Stimulated activated naive CD4-positive, alpha-beta T cell (primary cell): Measurements from ENCODE around the gene JMJD6.
A peak's percentile ranks its signal among the peaks of the same experiment; 100 is the strongest.
"Not testable (repeated sequence)": the region's sequence is repeated elsewhere in the genome, so short reads cannot be mapped to it uniquely, and the experiment has no call there.

Experiments
- DNase-seq, 6 experiments: peaks; one replicate each; lab custom pipeline; 2025; lab: John Stamatoyannopoulos, UW

JMJD6 gene

DNA sequence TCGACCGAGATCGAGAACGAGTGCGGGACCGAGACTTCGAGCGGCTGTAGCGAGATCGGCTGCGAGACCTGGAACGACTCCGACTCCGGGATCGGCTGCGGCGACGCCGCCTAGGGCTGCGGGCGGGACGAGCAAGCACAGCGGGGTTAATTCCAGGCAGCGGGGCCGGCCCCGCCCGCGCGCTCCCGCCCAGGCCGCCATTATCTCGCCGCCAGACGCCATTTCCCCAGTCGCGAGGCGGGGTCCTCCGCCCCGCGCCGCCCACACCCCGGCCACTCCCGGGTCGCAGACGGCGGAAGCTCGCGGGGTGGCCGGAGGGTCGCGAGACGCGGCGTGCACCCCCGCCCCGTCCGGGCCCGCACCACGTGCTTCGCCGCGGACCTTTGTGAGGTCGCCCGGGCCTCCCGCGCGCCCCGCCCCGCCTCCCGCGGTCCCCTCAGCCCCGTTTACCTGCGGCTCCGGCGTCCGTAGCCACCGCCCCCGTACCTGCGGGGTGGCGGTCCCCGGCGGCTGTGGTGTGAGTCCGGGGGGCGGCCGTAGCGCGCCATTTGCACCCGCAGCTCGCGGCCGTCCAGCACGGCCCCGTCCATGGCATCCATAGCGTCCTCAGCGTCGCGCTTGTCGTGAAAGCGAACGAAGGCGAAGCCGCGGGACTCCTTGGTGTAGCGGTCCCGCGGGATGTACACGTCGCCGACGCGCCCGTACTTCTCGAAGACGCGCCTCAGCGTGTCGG lies 10.1 kb upstream of the JMJD6 start:
- DNase-seq, result peak; percentile 56 to 77 (median 63)

DNA sequence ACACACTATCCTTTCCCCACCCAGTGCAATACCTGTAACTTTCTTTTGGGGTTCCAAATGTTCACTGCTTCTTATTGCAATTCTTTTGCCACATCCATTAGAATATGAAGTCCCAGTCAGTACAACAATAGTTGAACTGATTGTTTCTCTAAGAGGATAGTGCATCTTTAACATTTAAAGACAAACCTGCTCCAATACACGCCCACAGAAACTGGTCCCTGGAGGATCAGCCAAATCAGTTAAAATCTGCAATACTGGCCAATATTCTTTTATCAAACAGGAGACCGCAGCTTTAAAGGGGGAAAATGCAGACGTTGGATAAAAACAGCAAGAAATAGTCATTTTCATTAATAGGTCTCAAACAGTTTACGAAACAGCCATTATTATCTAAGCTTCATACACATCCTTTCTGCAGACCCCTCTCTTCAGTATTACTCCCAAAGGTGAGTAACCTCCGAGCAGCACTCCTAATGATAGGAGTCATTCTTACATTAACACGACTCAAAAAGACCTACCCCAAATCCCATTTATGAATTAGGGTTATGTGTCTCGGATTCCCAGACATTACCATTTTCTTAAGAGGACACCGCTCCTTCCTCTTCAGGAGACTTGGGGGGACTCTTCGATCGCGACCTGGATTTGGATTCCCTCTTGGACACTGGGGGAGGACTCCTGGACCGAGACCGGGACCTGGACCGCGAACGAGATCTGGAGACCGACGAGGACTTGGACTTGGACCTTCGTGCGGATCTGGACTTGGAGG lies 9.4 kb upstream of the JMJD6 start:
- peak in 1 of 6 experiments; percentile 44 for DNase-seq

DNA sequence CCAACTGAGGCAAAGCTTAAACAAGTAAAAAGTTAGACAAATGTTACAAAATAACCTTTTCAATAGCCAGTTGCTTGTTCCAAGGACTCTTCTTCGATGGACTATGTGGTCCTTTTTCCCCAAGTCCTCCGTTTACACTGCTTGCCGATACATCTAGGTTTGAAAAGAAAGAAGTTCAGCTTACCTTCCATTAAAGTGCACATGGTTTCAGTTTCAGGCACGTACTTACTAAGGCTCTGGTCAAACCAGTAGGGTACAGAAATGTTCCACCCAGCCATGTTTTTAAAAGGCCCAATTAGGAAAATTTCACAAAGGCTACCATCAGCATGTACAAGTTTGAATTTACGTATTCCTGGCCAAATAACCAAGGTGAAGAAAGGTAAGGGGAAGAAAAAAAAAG lies 8.6 kb upstream of the JMJD6 start:
- peak in 2 of 6 experiments; percentile 27 to 29 for DNase-seq

DNA sequence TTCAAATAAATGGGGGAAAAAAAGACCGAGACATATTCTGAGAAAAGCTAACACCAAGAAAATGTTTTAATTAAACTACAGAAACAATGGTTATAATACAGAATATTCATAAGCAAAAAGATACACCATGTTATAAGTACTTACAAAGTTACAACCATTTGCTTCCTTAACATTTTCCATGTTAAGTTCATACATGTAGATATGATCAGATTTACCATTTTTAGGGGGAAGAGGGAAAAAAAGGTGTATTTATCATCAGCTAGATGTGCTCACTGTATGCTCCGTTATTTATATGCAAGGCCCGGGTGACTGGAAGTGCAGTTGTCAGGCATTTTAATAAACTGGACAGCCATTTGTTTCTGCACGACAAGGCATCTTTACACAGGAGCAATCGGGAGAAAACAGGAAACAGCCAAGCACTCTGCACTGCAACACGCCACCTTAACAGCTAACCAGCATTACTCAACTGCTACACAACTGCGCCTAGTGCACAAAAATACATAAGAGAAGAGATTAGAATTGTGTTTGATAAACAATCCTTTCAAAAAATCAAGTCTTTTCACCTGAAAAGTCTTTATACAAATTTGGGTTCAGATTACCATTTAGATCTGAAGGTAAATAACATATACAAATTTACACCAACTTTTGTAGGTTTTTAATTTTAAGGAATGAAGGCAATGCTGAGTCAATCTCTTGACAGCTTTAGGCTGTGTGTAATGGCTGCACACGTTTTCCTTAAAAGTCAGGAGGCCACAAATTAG lies 7.9 kb upstream of the JMJD6 start:
- DNase-seq, result peak in 1 of 6 experiments; percentile 27

DNA sequence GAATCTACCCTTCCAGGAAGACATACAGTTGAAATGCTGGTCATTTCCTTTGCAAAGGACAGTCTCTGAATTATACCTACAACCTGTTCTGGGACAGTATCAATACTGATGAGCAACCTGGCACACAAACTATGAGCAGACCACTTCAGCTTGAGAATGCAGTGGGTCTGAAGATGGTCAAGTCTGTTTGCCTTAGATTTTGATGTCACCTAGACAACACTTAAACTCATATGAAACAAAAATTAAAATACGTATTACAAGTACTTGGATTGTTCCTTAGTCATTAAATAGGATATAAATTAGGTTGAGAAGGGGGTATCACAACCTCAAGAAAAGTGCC lies 7.2 kb upstream of the JMJD6 start:
- no peak for DNase-seq

DNA sequence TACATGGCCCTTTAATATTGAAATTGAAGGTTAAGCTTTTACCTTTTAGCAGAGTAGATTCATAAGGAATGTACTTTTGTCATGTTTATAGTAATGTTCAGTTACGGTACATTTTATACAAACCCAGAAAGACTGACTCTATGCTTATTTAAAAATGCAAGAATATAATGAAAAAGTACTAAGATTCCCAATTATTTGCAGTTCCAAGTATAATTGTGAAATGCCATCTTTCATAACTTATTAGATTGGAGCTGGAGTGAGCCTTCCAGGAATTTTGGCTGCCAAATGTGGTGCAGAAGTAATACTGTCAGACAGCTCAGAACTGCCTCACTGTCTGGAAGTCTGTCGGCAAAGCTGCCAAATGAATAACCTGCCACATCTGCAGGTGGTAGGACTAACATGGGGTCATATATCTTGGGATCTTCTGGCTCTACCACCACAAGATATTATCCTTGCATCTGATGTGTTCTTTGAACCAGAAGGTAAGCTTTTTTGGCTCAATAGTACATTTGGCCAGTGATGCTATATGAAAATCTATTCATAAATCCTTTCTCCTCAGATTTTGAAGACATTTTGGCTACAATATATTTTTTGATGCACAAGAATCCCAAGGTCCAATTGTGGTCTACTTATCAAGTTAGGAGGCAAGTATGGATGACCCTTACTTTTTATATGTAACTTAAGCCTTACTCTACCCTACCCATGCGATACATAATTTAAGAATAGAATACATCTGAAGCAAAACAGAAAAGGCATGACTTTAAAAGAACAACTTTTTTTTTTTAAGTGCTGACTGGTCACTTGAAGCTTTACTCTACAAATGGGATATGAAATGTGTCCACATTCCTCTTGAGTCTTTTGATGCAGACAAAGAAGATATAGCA lies 6.6 kb upstream of the JMJD6 start:
- DNase-seq, result no peak

DNA sequence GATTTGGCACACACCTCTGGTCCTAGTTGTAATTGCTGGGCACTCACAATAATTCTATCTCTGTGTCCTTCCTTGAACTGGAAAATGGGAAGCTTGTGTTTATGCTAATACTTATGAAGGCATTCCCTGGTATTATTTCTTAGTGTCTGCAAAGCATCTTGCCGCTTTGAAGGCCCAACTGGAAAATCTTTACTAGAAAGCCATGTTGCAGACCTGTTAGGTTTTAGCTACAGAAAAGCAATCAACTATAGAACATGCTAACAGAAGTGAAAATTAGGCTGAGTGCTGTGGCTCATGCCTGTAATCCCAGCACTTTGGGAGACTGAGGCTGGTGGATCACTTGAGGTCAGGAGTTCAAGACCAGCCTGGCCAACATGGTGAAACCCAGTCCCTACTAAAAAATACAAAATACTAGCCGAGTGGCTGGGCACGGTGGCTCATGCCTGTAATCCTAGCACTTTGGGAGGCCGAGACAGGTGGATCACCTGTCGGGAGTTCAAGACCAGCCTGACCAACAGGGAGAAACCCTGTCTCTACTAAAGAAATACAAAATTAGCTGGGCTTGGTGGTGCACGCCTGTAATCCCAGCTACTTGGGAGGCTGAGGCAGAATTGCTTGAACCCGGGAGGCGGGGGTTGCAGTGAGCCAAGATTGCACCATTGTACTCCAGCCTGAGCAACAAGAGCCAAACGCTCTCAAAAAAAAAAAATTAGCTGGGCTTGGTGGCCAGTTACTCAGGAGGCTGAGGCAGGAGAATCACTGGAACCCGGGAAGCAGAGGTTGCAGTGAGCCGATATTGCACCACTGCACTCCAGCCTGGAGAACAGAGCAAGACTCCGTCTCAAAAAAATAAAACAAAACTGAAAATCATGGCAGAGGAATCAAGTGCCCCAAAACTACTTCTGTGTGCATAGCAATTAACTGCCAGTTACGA lies 5.7 kb upstream of the JMJD6 start:
- DNase-seq, result not testable (repeated sequence)

DNA sequence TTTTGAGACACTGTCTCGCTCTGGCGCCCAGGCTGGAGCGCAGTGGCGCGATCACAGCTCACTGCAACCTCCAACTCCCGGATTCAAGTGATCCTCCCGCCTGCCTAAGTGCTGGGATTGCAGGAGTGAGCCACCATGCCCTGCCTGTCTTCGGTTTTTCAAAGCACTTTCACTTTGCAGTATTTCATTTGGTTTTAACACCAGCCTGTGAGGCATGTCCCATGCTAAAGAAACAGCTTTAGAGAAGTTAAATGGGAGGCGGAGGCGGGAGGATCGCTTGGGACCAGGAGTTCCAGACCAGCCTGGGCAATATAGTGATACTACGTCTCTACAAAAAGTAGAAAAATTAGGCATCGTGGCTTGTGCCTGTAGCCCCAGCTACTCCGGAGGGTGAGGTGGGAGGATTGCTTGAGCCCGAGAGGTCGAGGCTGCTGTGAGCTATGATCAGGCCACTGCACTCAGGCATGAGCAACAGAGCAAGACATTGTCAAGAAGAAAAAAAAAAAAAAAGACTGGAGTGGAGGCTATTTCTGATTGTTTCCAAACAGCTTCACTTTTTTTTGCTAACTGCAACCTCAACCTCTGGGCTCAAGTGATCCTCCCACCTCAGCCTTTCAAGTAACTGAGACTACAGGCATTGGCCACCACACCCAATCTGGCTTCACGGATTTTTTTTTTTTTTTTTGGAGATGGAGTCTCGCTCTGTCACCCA lies 1.5 kb upstream of the JMJD6 start:
- peak in 2 of 6 experiments; percentile 23 to 46 for DNase-seq

DNA sequence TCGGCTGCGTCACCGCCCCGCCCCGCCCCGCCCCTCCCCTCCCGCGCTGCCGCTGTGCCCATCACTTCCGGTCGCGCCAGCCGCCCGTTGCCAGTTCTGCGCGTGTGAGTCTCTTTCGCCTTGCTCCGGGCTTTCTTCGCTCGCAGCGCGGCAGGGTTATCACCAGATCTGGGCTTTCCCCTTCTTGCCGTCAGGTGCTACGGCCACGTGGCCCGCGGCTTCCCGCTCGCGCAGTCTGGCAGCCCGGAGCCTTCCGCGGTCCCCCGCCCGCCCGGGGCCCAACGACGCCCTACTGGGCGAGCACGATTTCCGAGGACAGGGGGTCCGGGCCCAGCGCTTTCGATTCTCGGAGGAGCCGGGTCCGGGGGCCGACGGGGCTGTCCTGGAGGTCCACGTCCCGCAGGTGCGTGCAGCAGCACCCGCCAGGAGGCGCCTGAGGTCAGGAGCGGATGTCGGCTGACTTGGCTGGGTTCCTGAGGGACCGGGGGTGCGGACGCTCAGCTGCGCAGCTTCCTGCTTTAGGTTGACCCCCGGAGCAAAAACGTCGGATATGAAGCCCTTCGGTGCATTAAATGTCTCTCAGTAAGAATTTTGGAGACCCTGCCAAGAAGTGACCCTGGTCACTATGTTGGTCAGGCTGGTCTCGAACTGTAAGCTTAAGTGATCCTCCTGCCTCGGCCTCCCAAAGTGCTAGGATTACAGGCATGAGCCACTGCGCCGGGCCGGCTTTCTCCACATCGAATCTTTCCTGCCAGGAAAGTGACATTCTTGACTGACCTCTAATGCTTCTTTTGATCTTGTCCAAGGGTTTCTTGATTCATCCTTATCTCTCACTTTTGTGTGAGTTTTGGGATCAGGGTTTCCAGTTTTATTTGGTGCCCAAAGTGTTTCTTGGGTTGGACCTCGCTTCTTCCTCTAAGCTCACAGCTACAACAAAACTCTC lies 641 bp upstream of the JMJD6 start, which contains the start of gene METTL23:
Gene METTL23, plus strand, starts transcription at position 64 of the 943 bp plus-strand sequence. CDS start 2,872 bp downstream, outside the sequence.
- DNase-seq, result peak in 4 of 6 experiments; percentile 82 to 94 (median 92)

DNA sequence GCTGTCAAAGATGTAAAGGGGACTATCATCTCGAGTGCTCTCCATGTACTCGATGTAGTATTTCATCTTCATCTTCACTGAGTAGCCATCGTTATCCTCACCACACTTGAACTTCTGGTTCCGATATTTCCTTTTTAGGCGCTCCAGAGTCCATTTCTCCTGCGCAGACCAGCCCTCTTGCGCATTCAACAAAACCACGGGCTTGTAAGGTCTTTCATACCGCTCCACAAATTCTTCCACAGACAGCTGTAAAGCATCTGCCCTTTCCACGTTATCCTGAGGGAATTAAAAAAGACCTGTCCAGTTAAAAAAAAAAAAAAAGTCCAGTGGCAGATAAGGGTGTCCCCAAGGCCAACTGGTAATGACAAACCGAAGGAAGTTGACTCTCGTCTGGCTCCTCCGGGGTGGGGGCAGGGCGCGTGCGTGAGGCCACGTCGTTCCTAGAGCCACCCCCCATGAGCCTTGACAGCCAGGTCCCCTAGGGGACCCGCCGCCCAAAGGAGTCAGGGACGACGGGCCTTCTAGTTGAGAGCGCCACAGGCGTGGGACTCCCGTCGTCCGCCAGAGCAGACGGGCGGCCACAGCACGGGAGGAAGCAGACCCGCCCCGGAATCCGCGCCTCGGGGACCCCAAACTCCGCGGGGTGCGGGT lies 701 bp downstream of the JMJD6 start:
- DNase-seq, result peak; percentile 40 to 74 (median 64)

DNA sequence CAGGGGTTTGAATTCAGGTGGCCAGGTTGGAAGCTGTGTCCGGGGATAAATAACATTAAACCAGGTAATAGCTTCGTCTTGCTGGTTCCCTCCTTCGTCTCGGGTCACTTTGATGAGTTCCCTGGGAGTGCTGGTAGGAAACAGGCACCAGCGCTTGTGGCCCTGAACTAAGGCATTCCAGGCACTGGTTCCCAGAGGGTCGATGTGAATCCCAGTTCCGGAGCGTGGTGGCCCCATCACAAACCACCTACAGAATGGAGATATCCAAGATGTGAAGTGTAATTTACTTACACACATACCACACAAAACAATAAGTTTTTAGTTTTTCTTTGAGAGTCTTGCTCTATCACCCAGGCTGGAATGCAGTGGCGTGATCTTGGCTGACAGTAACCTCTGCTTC lies 2.6 kb downstream of the JMJD6 start:
- no peak for DNase-seq

DNA sequence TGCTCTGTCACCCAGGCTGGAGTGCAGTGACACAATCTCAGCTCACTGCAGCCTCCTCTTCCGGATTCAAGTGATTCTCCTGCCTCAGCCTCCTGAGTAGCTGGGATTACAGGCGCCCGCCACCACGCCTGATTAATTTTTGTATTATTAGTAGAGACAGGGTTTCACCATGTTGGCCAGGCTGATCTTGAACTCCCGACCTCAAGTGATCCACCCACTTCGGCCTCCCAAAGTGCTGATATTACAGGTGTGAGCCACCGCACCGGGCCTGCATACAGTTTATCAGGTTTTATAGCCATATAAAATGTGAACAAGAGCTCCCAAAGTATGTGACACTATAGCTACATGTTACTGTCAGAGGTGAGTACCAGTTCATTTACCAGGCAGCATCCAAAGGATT lies 3.4 kb downstream of the JMJD6 start:
- not testable (repeated sequence) for DNase-seq

DNA sequence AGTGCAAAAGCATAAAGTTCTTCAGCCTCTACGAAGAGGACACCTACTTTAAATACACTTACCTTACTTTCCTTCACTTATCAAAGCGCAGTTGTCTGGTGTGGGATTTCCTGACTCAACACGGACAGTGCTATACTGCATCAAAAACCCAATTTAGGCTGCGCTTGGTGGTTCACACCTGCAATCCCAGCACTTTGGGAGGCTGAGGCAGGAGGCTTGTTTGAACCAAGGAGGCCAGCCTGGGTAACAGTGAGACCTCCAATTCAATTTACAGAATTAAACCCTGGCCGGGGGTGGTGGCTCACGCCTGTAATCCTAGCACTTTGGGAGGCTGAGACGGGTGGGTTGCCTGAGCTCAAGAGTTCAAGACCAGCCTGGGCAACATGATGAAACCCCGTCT lies 4.1 kb downstream of the JMJD6 start:
- DNase-seq, result no peak

DNA sequence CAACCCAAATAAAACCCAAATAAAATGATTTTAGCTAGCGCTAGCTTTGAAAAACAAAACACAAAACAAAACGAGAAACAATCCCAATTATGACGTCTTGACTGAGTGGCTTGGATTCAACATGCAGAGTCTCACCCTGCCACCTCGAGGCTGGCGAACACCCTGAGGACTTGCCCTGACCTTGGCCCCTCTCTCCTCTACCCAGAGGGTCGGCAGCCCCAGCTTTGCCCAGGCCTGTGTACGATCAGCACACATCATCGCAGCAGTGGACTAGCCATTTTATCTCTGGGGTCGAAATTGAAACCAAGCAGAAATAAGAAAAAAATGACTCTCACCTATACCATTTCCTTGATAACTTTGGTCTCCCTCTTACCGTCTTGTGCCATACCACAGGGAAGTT lies 4.9 kb downstream of the JMJD6 start:
- no peak for DNase-seq

DNA sequence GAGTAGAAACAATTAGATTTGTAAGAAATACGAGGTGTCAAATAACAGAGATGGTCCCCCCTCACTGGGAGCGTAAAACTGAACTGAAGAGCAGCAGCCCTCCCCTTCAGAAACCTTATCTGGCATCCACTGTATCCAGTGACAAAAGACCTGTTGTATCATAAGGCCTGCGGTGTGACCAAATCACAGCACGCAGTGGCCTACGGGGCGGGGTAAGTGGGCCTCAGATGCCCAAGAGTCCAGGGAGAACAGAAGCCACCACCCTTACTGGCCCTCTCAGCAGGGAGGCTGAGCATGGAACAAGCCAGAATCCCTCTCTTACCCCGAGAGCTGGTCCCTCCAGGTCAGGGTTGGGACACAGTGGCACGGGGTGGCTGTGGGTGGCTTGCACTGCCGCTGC lies 5.5 kb downstream of the JMJD6 start:
- no peak for DNase-seq

DNA sequence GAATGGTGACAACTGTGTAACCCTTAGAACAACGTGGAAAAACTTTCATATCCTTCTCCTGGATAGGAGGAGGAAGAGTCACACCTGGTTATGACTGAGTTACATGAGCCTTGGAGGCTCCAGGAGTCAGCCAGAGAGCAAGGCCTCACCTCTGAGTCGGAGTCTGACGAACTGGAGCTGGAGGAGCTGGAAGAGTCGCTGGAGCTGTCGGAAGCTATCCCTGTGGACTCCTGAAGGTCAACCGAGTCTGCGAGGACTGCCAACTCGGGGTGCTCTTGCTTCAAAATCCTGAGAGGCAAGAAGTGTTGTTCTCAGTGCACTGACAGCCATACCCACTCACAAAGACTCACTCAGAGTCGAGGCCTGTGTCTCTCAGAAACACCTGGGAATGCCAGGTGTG lies 6.2 kb downstream of the JMJD6 start:
- no peak for DNase-seq

DNA sequence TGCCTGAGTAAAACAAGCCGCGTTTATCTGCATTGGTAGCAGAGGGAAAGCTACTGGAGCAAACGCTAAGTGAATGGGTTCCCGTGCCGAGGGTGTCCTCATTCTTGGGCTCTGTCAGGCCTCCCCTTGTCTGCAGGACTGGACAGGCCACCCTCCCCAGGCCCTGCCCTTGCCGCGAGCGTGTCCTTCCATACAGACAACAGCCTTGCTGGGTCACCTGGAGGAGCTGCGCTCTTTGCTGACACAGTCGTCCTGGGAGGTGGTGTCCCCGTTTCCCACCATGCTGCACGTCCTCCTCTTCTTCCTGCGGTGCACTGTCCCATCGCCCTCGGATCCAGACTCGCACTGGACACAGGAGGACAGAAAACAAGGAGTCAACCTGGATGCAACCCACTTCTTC lies 7.9 kb downstream of the JMJD6 start:
- no peak for DNase-seq

DNA sequence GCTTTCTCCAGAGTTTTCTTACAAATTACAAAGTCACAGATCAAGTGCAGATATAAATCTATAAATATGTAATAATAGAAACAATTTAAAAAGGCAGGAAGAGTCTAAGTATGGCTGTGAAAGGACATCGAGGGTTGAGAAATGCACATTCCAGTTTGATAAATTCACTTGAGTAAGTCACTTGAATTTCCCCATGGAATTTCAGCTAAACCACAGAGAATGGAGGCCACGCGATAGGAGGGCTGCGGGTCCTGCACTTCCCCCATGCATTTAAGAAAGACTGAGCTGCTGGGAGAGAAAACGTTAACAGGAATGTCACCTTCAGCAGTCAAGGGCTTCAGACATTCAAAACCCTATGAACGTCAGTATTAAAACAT lies 9.6 kb downstream of the JMJD6 start:
- DNase-seq, result no peak
